Lung (tissue), 12 donors: ENCODE measurements around the gene DOCK7. TPM values are rescaled to one million over a fixed set of nuclear protein-coding genes. Genes with fewer than 3 reads are reported as not detected.

Source experiments
- ATAC-seq: fragments of 200-7000 bp; cut with Tn5 transposase; one replicate; pipeline ENCODE4 v1.9.1; 2020; ENCODE audit warnings: moderate number of reproducible peaks; ENCODE audit not compliant: insufficient read depth, low FRiP score
- DNase-seq, 3 donors: peaks; one replicate each; pipeline ENCODE4 v3.0.0-alpha.2; 2013 to 2017
- H3K27ac ChIP-seq, 2 donors: one replicate each; pipeline ENCODE4 v1.5.1; 2013; ENCODE audit warnings: mild to moderate bottlenecking in 2 of 2, moderate library complexity in 2 of 2, control low read depth in 1 of 2, inconsistent platforms in 1 of 2, low read depth in 1 of 2, low read length in 1 of 2
- H3K27me3 ChIP-seq, 3 donors: one replicate each; pipeline ENCODE4 v1.5.1; 2013; ENCODE audit warnings: low read length in 2 of 3; ENCODE audit not compliant: control insufficient read depth in 3 of 3, insufficient read depth in 3 of 3
- H3K36me3 ChIP-seq, 4 donors: one replicate each; pipeline ENCODE4 v1.5.1; 2013; ENCODE audit warnings: low read length in 4 of 4, mild to moderate bottlenecking in 1 of 4, moderate library complexity in 1 of 4; ENCODE audit not compliant: control insufficient read depth in 4 of 4, insufficient read depth in 4 of 4
- H3K4me1 ChIP-seq, 5 donors: one replicate each; pipeline ENCODE4 v1.5.1; 2013; ENCODE audit warnings: low read length in 5 of 5, mild to moderate bottlenecking in 2 of 5, moderate library complexity in 1 of 5; ENCODE audit not compliant: control insufficient read depth in 5 of 5, insufficient read depth in 5 of 5
- H3K4me3 ChIP-seq: one replicate; pipeline ENCODE4 v1.5.1; 2013; ENCODE audit warnings: mild to moderate bottlenecking, control low read depth, moderate library complexity
- H3K9ac ChIP-seq, 2 donors: one replicate each; pipeline ENCODE4 v1.5.1; 2013; ENCODE audit warnings: low read length in 2 of 2, control low read depth in 1 of 2; ENCODE audit not compliant: insufficient read depth in 1 of 2
- H3K9me3 ChIP-seq, 4 donors: one replicate each; pipeline ENCODE4 v1.5.1; 2013; ENCODE audit warnings: low read length in 3 of 4, mild to moderate bottlenecking in 1 of 4, moderate library complexity in 1 of 4; ENCODE audit not compliant: control insufficient read depth in 4 of 4, insufficient read depth in 3 of 4
- WGBS, 2 donors: extraction: QIAGEN DNeasy Blood & Tissue Kit; methylation state at CpG; one replicate each; pipeline ENCODE4 v1.1.7; 2013; 5-methylcytosine and 5-hydroxymethylcytosine counted together
- polyA plus RNA-seq, 2 donors: library from polyadenylated mRNA; stranded (reverse); fragments of 200-250 nt; gene quantifications; one replicate each; pipeline ENCODE4 v1.2.1, GENCODE V29; 2013
- total RNA-seq, 2 donors: library from RNA; depleted of rRNA in 1 of 2; stranded (reverse); fragments of >200 nt in 1 of 2; gene quantifications; one replicate each; pipeline ENCODE4 v1.2.1, GENCODE V29; 2014 to 2021
- TF ChIP-seq, protein P1 (sequence below): IDR thresholded peaks from 2 replicates; pipeline ENCODE4 v1.5.1; 2012; ENCODE audit warnings: mild to moderate bottlenecking; ENCODE audit errors: control extremely low read depth, extremely low read depth
- donor health status: control.
- donor health status: control.
- donor health status: Bipolar disorder and iron deficiency.
- donor health status: healthy.
- donor health status: DM: yes; HTN: yes; CAD: no.

Gene DOCK7
- total and polyA plus RNA-seq, 4 donors = 3.4 to 111 (median 20.2) TPM

DNA sequence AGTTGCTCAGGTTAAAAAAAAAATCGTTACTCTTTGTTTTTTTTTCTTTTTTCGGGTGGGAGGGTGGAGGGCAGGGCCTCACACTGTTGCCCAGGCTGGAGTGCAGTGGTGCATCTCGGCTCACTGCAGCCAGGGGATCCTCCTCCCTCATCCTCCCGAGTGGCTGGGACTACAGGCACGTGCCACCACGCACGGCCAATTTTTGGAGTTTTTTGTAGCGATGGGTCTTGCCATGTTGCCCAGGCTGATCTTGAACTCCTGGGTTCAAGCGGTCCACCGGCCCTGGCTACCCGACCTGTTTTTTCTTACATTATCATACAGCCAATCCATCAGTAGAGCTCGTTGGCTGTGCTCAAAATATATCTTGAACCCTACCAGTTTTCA is 253.6 kb downstream of the DOCK7 start:
- Histone ChIP-seq H3K4me3 (no peak overlapping the region), H3K27me3 (no peaks in the 10 kb centered on the region)
- no peak for ATAC-seq

DNA sequence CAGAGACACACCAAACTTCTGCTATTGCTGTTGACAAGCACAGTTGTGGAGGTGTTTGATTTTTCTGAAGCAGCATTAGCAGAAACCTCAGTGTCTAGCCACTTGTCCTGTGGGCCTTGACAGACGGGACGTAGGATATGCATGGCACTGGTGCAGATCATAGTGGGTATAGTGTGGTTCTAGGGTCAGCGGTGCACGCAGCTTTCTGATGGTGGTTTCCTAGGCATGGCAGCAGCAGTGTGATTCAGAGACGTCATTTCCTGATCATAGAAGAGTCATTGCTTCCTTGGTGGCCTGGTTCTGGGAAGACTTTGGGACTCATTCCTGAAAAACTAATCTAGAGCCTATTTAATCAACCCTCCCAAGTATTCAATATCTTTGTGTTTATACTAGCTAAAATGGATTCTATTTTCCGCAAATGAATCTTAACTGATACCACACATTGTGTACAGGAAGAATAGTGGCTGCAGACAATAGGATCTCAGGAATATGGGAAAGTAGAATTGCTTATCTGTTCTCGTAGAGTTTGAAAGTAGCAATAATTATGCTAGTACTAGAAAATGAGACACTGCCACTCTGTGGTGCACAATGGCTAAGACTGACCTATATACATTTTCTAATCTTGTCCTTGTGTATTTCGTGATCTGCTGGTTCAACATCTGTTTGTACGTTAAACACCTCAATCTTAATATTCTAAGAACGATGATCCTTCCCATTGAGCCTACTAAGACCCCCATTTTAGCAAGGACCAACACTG is 254.1 kb downstream of the DOCK7 start:
- TF ChIP-seq, protein P1, sequence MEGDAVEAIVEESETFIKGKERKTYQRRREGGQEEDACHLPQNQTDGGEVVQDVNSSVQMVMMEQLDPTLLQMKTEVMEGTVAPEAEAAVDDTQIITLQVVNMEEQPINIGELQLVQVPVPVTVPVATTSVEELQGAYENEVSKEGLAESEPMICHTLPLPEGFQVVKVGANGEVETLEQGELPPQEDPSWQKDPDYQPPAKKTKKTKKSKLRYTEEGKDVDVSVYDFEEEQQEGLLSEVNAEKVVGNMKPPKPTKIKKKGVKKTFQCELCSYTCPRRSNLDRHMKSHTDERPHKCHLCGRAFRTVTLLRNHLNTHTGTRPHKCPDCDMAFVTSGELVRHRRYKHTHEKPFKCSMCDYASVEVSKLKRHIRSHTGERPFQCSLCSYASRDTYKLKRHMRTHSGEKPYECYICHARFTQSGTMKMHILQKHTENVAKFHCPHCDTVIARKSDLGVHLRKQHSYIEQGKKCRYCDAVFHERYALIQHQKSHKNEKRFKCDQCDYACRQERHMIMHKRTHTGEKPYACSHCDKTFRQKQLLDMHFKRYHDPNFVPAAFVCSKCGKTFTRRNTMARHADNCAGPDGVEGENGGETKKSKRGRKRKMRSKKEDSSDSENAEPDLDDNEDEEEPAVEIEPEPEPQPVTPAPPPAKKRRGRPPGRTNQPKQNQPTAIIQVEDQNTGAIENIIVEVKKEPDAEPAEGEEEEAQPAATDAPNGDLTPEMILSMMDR = no peak
- H3K9ac ChIP-seq = no peak overlapping the region
- DNase-seq = peak in 2 of 3 donors; percentile 13 to 50

More for the DNA sequence above, 253.6 kb downstream of the DOCK7 start:
- Histone ChIP-seq H3K4me1 (peaks cover 0 to 20% (median 4%) of the 10 kb centered on the region in 5 donors), H3K36me3 (no peaks in the 10 kb centered on the region), H3K9me3 (no peaks in the 10 kb centered on the region), H3K27ac (no peak overlapping the region), H3K9ac (no peak overlapping the region)
- DNase-seq = no peak
- TF ChIP-seq, protein P1 = no peak
- WGBS, 2 donors = 95 to 96% methylated on average over 12 of the region's 12 CpGs

GRCh38 chr1:62429581-62429980 is 258.6 kb downstream of the DOCK7 start:
- TF ChIP-seq, protein P1 = no peak
- Histone ChIP-seq H3K9ac (no peak overlapping the region), H3K27me3 (no peaks in the 10 kb centered on the region), H3K9me3 (no peaks in the 10 kb centered on the region), H3K36me3 (no peaks in the 10 kb centered on the region), H3K4me1 (no peaks in the 10 kb centered on the region), H3K4me3 (no peak overlapping the region), H3K27ac (no peak overlapping the region)
- DNase-seq = no peak
- ATAC-seq = no peak
- whole genome bisulfite sequencing, 2 donors = 94 to 98% methylated on average over 2 of the region's 2 CpGs

More for the DNA sequence above, 254.1 kb downstream of the DOCK7 start:
- no peaks in the 10 kb centered on the region for H3K9me3 ChIP-seq
- no peak overlapping the region for H3K27ac ChIP-seq
- no peaks in the 10 kb centered on the region for H3K36me3 ChIP-seq
- WGBS, 2 donors = 83 to 84% methylated on average over 10 of the region's 10 CpGs
- H3K27me3 ChIP-seq = no peaks in the 10 kb centered on the region
- peaks cover 0 to 17% (median 4%) of the 10 kb centered on the region in 5 donors for H3K4me1 ChIP-seq
- ATAC-seq = no peak
- H3K4me3 ChIP-seq = no peak overlapping the region

DNA sequence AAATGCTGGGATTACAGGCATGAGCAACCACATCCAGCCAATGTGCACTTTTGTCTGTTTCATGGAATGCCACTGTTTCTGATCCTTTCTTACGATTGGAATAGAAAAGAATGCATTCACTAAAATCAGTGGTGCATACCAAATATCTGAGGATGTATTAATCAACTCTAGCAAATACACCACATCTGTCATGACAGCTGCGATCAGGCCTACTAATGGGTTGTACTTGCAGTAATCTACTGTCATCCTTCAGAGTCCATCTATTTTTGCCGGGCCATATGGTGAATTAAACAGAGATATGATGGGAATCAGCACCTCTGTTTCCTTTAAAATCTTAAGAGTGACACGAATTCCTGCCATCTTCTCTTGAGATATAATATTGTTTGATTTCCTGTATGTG is 259.8 kb downstream of the DOCK7 start:
- 87 to 93% methylated on average over 4 of the region's 4 CpGs for WGBS, 2 donors
- no peaks in the 10 kb centered on the region for H3K36me3 ChIP-seq
- no peak overlapping the region for H3K9ac ChIP-seq
- no peaks in the 10 kb centered on the region for H3K4me1 ChIP-seq
- no peaks in the 10 kb centered on the region for H3K27me3 ChIP-seq
- ATAC-seq = no peak
- no peak overlapping the region for H3K4me3 ChIP-seq
- no peaks in the 10 kb centered on the region for H3K9me3 ChIP-seq
- TF ChIP-seq, protein P1 = no peak
- DNase-seq = no peak
- H3K27ac ChIP-seq = no peak overlapping the region
